NB4 (cell line): ENCODE measurements around the gene KCNQ1.

Experiments
- MYC ChIP-seq: IDR thresholded peaks from 2 replicates; pipeline ENCODE4 v1.6.1; 2011; ENCODE audit warnings: low read depth, low read length
- POLR2A ChIP-seq: IDR thresholded peaks from 2 replicates; pipeline ENCODE4 v1.6.1; 2011; ENCODE audit warnings: mild to moderate bottlenecking; ENCODE audit not compliant: insufficient read length; ENCODE audit errors: extremely low read depth
- TF ChIP-seq, protein P1 (sequence below): IDR thresholded peaks from one replicate; pipeline ENCODE4 v1.5.1; 2012; ENCODE audit warnings: low read depth, low read length

DNA sequence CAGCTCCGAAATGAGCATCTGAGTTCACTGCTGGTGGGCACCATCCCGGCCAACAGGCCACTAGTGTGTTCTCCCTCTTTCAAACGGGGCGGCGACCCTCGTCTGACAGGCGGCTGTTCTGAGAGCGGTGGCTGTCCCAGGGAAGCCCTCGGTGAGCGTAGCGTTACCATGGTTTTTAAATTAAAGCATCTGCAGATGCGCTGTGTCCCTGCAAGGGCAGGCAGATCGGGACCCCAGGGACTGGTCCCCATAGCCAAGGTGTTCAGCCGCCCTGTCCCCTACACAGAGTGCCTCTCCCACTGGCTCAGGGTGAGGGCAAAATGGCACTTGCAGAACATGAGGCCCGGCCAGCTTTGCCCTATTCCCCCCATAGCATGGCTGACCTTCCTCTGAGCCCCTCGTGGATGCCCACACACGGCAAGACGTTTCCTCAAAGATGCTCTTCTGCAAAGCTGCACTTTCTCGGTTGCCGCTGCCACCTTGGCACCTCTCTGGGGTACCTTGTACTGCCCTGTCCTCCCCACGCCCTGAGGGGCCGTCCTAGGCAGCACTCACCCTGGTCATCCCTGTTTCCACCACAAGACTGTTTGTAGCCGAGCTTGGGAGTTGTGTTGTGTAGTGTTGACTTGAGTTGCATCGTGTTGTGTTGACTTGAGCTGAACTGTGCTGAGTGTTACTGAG, 306.9 kb downstream of the KCNQ1 start:
- TF ChIP-seq, protein P1, sequence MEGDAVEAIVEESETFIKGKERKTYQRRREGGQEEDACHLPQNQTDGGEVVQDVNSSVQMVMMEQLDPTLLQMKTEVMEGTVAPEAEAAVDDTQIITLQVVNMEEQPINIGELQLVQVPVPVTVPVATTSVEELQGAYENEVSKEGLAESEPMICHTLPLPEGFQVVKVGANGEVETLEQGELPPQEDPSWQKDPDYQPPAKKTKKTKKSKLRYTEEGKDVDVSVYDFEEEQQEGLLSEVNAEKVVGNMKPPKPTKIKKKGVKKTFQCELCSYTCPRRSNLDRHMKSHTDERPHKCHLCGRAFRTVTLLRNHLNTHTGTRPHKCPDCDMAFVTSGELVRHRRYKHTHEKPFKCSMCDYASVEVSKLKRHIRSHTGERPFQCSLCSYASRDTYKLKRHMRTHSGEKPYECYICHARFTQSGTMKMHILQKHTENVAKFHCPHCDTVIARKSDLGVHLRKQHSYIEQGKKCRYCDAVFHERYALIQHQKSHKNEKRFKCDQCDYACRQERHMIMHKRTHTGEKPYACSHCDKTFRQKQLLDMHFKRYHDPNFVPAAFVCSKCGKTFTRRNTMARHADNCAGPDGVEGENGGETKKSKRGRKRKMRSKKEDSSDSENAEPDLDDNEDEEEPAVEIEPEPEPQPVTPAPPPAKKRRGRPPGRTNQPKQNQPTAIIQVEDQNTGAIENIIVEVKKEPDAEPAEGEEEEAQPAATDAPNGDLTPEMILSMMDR = no peak
- TF ChIP-seq POLR2A = no peak
- TF ChIP-seq MYC = no peak
